SK-N-SH treated with all-trans-retinoic acid at 6 μM for 48 hours (cell line): Measurements from ENCODE around the gene CPLX1.

Experiments
- ARNTL ChIP-seq: fragments of 450-650 bp; formaldehyde crosslinking; IDR thresholded peaks from 2 replicates; pipeline ENCODE4 v1.5.0; 2020; ENCODE audit warnings: low read depth, mild to moderate bottlenecking, moderate library complexity, borderline replicate concordance
- OSR1 ChIP-seq: fragments of 250-450 bp; sonication (Bioruptor Pico); IDR thresholded peaks from 2 replicates; pipeline ENCODE4 v1.8.0; 2022; ENCODE audit warnings: moderate library complexity, mild to moderate bottlenecking, inconsistent platforms
- PATZ1 ChIP-seq: fragments of 250-450 bp; sonication (Bioruptor Pico); IDR thresholded peaks from 2 replicates; pipeline ENCODE4 v1.8.0; 2020; ENCODE audit warnings: mild to moderate bottlenecking, moderate library complexity, borderline replicate concordance
- POU6F1 ChIP-seq: fragments of 250-450 bp; sonication (Bioruptor Pico); IDR thresholded peaks from 2 replicates; pipeline ENCODE4 v1.8.0; 2021; ENCODE audit warnings: low read depth, mild to moderate bottlenecking, moderate library complexity, borderline replicate concordance
- PPARA ChIP-seq: fragments of 250-450 bp; sonication (Bioruptor Pico); IDR thresholded peaks from 2 replicates; pipeline ENCODE4 v1.5.0; 2020; ENCODE audit warnings: mild to moderate bottlenecking, borderline replicate concordance
- RARB ChIP-seq: fragments of 250-450 bp; sonication (Bioruptor Pico); IDR thresholded peaks from 2 replicates; pipeline ENCODE4 v1.8.0; 2021; ENCODE audit warnings: mild to moderate bottlenecking, moderate library complexity
- SNAI2 ChIP-seq: fragments of 250-450 bp; sonication (Bioruptor Pico); IDR thresholded peaks from 2 replicates; pipeline ENCODE4 v1.5.0; 2020; ENCODE audit warnings: mild to moderate bottlenecking, moderate library complexity
- TOX ChIP-seq: fragments of 250-450 bp; sonication (Bioruptor Pico); IDR thresholded peaks from 2 replicates; pipeline ENCODE4 v1.8.0; 2021; ENCODE audit warnings: mild to moderate bottlenecking, moderate library complexity, borderline replicate concordance
- ZC3H10 ChIP-seq: fragments of 250-450 bp; sonication (Bioruptor Pico); IDR thresholded peaks from 2 replicates; pipeline ENCODE4 v1.5.1; 2021; ENCODE audit warnings: mild to moderate bottlenecking, moderate library complexity
- ZNF565 ChIP-seq: fragments of 450-650 bp; formaldehyde crosslinking; conservative IDR thresholded peaks from 2 replicates; pipeline ENCODE4 v1.5.0; 2020; ENCODE audit warnings: low read depth, mild to moderate bottlenecking, moderate library complexity

- no peak for TF ChIP-seq PATZ1 (CRISPR knock-in tag)
- no peak for TF ChIP-seq ARNTL (CRISPR knock-in tag)
- no peak for TF ChIP-seq SNAI2 (CRISPR knock-in tag)
- no peak for TF ChIP-seq ZC3H10
- TF ChIP-seq PPARA (CRISPR knock-in tag), result no peak
- TF ChIP-seq OSR1, result no peak
- no peak for TF ChIP-seq POU6F1 (CRISPR knock-in tag)
- TF ChIP-seq RARB (CRISPR knock-in tag), result no peak
- no peak for TF ChIP-seq ZNF565 (CRISPR knock-in tag)
- no peak for TF ChIP-seq TOX (CRISPR knock-in tag)
These were observed 90.3 kb downstream of the CPLX1 start for GRCh38 chr4:735583-735982.
